ENCODE results near the gene SERPINF2.
A peak's percentile ranks its signal among the peaks of the same experiment; 100 is the strongest.
"Not testable (repeated sequence)": the region's sequence is repeated elsewhere in the genome, so short reads cannot be mapped to it uniquely, and the experiment has no call there.

SERPINF2 gene

GRCh38 chr17:1742371-1743087 lies at the start of gene SERPINF2:
TSS of gene SERPINF2 (plus strand) at chr17:1742871. CDS start at chr17:1744996, 2,125 bp downstream.
- no peak for DNase-seq (ENCODE audit: low read depth)
- H3K4me3 ChIP-seq (ENCODE audit: low read depth, low read length), result no peak within 1 kb of the TSS

- H3K4me3 ChIP-seq (ENCODE audit: low read depth, low read length), result no peak overlapping the region
- DNase-seq (ENCODE audit: low read depth), result no peak
Observed at GRCh38 chr17:1693339-1693738, 49.3 kb upstream of the SERPINF2 start.

GRCh38 chr17:1695365-1695764 lies 47.3 kb upstream of the SERPINF2 start:
- no peak overlapping the region for H3K4me3 ChIP-seq (ENCODE audit: low read depth, low read length)
- DNase-seq (ENCODE audit: low read depth), result no peak

GRCh38 chr17:1697681-1698080 lies 45.0 kb upstream of the SERPINF2 start:
- no peak overlapping the region for H3K4me3 ChIP-seq (ENCODE audit: low read depth, low read length)
- no peak for DNase-seq (ENCODE audit: low read depth)

GRCh38 chr17:1699891-1700290 lies 42.8 kb upstream of the SERPINF2 start:
- H3K4me3 ChIP-seq (ENCODE audit: low read depth, low read length); DNase-seq (ENCODE audit: low read depth): not testable (repeated sequence)

- no peak overlapping the region for H3K4me3 ChIP-seq (ENCODE audit: low read depth, low read length)
- no peak for DNase-seq (ENCODE audit: low read depth)
Observed at GRCh38 chr17:1703063-1703462, 39.6 kb upstream of the SERPINF2 start.

- no peak overlapping the region for H3K4me3 ChIP-seq (ENCODE audit: low read depth, low read length)
- no peak for DNase-seq (ENCODE audit: low read depth)
Observed at GRCh38 chr17:1705004-1705403, 37.7 kb upstream of the SERPINF2 start.

- H3K4me3 ChIP-seq (ENCODE audit: low read depth, low read length), result no peak overlapping the region
- DNase-seq (ENCODE audit: low read depth), result no peak
Observed at GRCh38 chr17:1707107-1707506, 35.6 kb upstream of the SERPINF2 start.

GRCh38 chr17:1708791-1709346 lies 33.8 kb upstream of the SERPINF2 start:
- not testable (repeated sequence) for DNase-seq (ENCODE audit: low read depth); H3K4me3 ChIP-seq (ENCODE audit: low read depth, low read length)

- H3K4me3 ChIP-seq (ENCODE audit: low read depth, low read length), result peak overlapping the region; percentile 72
- no peak for DNase-seq (ENCODE audit: low read depth)
Observed at GRCh38 chr17:1709403-1709951, 33.2 kb upstream of the SERPINF2 start.

- peak within 1 kb of the TSS; percentile 72 for H3K4me3 ChIP-seq (ENCODE audit: low read depth, low read length)
- DNase-seq (ENCODE audit: low read depth), result no peak
Observed at GRCh38 chr17:1709971-1710806, 32.5 kb upstream of the SERPINF2 start, which contains the start of gene TLCD2. TSS of gene TLCD2 (minus strand) at chr17:1710377. CDS start at chr17:1710242, 135 bp downstream.

- H3K4me3 ChIP-seq (ENCODE audit: low read depth, low read length), result peak overlapping the region; percentile 72
- no peak for DNase-seq (ENCODE audit: low read depth)
Observed at GRCh38 chr17:1710807-1711553, 31.7 kb upstream of the SERPINF2 start.

- no peak overlapping the region for H3K4me3 ChIP-seq (ENCODE audit: low read depth, low read length)
- DNase-seq (ENCODE audit: low read depth), result no peak
Observed at GRCh38 chr17:1711804-1712203, 30.9 kb upstream of the SERPINF2 start.

- no peak overlapping the region for H3K4me3 ChIP-seq (ENCODE audit: low read depth, low read length)
- DNase-seq (ENCODE audit: low read depth), result no peak
Observed at GRCh38 chr17:1712271-1712670, 30.4 kb upstream of the SERPINF2 start.

GRCh38 chr17:1713160-1713877 lies 29.4 kb upstream of the SERPINF2 start:
- H3K4me3 ChIP-seq (ENCODE audit: low read depth, low read length), result peak overlapping the region; percentile 81
- DNase-seq (ENCODE audit: low read depth), result no peak

- DNase-seq (ENCODE audit: low read depth), result no peak
- peak overlapping the region; percentile 81 for H3K4me3 ChIP-seq (ENCODE audit: low read depth, low read length)
Observed at GRCh38 chr17:1713878-1714426, 28.7 kb upstream of the SERPINF2 start.

- peak; percentile 91 for DNase-seq (ENCODE audit: low read depth)
- peak overlapping the region; percentile 81 for H3K4me3 ChIP-seq (ENCODE audit: low read depth, low read length)
Observed at GRCh38 chr17:1714427-1714979, 28.2 kb upstream of the SERPINF2 start.
